ENCODE measurements around the gene ARID3A.

DNA sequence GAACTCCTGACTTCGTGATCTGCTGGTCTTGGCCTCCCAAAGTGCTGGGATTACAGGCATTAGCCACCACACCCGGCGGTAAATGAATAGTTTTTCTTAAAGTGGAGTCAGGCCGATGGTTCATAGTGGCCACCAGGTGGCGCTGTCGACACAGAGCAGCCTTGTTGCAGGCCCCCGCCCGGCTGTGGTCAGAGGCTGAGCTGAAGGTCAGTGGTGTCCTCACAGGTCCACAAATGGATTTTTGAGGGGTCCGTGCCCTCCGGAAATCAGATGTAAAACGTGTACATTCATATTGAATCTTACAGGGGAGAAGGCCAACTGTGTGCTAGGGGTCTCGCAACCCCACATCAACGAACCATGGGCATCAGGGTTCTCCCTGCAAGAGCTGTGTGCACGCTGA, 44.9 kb downstream of the ARID3A start:
- TF ChIP-seq, protein P1, sequence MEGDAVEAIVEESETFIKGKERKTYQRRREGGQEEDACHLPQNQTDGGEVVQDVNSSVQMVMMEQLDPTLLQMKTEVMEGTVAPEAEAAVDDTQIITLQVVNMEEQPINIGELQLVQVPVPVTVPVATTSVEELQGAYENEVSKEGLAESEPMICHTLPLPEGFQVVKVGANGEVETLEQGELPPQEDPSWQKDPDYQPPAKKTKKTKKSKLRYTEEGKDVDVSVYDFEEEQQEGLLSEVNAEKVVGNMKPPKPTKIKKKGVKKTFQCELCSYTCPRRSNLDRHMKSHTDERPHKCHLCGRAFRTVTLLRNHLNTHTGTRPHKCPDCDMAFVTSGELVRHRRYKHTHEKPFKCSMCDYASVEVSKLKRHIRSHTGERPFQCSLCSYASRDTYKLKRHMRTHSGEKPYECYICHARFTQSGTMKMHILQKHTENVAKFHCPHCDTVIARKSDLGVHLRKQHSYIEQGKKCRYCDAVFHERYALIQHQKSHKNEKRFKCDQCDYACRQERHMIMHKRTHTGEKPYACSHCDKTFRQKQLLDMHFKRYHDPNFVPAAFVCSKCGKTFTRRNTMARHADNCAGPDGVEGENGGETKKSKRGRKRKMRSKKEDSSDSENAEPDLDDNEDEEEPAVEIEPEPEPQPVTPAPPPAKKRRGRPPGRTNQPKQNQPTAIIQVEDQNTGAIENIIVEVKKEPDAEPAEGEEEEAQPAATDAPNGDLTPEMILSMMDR (IDR thresholded peaks at IDR 0.05): no peak; the same call in 1 of the 2 replicates
- TF ChIP-seq TCF7L2 (IDR thresholded peaks at IDR 0.05; ENCODE audit: low read depth, low read length): no peak
- TF ChIP-seq POLR2AphosphoS5 (IDR thresholded peaks at IDR 0.05; ENCODE audit: low read depth, low read length): no peak
- TF ChIP-seq, protein P2, sequence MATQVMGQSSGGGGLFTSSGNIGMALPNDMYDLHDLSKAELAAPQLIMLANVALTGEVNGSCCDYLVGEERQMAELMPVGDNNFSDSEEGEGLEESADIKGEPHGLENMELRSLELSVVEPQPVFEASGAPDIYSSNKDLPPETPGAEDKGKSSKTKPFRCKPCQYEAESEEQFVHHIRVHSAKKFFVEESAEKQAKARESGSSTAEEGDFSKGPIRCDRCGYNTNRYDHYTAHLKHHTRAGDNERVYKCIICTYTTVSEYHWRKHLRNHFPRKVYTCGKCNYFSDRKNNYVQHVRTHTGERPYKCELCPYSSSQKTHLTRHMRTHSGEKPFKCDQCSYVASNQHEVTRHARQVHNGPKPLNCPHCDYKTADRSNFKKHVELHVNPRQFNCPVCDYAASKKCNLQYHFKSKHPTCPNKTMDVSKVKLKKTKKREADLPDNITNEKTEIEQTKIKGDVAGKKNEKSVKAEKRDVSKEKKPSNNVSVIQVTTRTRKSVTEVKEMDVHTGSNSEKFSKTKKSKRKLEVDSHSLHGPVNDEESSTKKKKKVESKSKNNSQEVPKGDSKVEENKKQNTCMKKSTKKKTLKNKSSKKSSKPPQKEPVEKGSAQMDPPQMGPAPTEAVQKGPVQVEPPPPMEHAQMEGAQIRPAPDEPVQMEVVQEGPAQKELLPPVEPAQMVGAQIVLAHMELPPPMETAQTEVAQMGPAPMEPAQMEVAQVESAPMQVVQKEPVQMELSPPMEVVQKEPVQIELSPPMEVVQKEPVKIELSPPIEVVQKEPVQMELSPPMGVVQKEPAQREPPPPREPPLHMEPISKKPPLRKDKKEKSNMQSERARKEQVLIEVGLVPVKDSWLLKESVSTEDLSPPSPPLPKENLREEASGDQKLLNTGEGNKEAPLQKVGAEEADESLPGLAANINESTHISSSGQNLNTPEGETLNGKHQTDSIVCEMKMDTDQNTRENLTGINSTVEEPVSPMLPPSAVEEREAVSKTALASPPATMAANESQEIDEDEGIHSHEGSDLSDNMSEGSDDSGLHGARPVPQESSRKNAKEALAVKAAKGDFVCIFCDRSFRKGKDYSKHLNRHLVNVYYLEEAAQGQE (IDR thresholded peaks at IDR 0.05; ENCODE audit: insufficient read depth in 1 of 2, low read depth in 2 of 2, low read length in 1 of 2): no peak

All from Panc1 (cell line).